HG03064 (cell line): ENCODE results near the gene KIAA1755.

Source experiments
- ATAC-seq: cut with Tn5 transposase; IDR thresholded peaks from one replicate; pipeline ENCODE4 v1.9.1; 2021; ENCODE audit warnings: low read depth; ENCODE audit not compliant: unreplicated experiment

Gene KIAA1755

DNA sequence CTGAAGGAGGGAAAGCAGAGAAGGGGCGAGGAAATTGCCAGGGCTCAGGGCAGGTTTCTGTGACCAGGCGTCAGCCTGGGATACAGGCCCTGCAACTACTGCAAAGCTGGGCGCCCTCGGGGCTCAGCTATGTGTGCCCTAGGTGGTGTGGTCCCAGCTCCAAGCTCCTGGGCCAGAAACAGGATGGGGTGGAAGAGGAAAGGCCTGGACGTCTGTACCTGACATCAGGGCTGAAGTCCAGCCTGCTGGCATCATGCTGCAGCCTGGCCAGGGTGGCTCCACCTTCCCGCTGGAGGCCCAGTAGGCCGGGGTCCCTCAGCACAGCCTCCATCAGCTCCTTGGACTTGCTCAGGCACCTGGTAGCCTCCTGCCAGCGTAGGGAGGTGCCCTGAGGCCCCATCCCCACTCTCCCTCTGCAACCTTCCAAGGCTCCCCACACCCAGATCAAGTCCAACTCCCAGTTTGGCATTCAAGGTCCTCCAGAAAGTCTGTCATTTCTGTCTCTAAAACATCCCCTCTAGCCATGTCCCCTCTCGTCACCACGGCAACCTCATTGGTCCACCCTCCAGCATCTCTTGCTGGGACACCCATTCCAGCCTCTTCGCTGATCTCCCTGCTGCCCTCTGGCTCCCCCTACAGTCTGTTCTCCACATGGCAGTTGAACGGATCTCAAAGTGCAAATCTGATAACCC is 38.2 kb downstream of the KIAA1755 start:
- ATAC-seq, result no peak

DNA sequence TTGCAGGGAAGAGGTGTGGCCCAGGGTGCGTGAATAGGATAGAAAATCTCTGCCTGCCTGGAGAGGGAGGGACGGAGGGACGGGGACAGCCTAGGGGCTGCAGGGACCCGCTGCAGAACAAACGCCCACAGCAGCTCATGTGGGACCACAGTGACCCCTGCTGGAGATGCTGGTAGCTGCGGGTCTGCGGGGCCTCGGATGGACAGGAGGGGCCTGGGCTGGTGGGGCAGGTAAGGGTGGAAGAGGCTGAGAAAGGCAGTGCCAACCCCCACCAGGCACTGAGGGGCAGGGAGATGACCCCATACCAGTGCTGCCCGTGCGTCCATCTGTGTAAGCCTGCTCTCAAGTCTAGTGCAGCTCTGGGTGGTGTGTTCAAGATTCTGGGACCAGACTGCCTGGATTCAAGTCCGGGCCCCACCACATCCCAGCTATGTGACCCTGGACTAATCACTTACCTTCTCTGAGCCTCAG is 39.4 kb downstream of the KIAA1755 start:
- ATAC-seq, result no peak

DNA sequence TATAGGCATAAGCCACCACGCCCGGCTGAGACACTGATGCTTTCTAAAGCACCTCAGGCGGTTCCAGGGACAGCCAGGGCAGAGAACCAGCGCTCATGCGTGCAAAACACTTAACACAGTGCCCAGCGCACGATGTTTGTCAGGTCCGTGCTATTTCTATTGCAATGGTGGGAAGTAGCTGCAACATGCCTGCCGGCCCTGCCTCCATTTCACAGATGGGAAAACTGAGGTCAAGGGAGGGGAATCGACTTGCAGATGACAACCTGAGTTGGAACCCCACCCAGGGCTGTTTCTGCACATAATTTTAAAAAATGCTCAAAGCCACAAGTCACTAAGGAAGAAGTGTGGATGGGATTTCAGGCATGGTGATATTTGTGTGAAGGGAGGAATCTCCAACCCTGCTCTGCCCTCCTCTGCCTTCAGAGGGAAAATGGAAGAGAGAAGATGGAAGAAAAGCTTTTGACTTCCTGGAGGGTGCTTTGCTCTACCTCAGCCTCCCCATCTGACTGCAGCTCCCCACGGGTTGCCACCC is 39.9 kb downstream of the KIAA1755 start:
- ATAC-seq, result no peak

DNA sequence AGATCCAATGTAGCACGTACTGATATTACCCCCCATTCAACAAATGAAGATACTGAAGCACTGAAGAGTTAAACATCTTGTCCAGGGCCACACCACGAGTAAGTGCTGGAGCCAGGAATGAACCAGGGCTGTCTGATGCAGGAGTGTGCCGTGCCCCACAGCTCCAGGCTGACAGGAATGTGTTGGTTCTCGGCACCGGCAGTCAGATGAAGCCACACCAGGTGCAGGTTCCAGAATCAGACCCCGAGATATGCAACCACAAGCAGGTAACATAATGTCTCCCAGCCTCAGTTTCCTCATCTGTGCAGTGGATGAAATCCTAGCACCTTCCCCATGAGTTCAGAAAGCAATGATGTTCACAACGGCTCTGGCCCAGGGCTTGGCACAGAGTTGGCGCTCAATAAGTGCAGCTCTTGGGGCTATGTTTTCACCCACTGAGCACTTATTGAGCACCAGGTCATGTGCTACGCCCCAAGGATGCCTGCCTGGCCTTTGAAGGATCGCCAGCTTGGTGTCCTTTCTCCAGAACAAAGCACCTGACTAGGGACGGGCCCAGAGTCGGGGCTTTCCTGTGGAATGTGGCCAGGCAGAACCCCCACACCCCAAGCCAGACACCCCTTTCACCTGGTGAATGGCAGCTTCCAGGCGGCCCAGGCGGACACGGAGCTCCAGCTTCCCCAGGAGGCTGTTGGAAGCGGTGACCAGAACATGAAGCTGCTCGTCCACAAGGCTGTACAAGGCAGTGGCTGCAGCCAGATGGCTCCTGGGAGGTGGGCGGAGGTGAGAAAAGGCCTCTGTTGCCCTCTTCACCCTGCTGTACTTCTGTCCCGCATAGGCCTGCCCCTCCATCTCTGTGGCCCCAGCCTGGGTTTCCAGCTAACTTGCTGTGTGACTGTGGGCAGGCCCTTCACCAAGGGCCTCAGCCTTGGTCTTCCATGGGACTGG is 41.3 kb downstream of the KIAA1755 start:
- no peak for ATAC-seq

DNA sequence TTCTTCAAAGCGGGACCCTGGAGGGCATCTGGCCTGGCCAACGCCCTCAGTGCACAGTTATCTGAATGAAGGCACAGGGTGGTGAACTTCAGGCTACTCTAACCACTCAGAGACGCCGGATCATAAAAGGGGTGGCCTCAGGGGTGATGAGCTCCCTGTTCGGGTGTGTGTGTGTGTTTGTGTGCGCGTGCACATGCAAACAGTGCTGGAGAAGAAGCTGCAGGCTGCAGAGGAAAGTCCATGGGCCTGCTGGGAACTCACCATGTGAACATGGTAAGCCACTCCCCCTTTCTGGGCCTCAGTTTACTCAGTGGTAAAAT is 42.0 kb downstream of the KIAA1755 start:
- no peak for ATAC-seq

DNA sequence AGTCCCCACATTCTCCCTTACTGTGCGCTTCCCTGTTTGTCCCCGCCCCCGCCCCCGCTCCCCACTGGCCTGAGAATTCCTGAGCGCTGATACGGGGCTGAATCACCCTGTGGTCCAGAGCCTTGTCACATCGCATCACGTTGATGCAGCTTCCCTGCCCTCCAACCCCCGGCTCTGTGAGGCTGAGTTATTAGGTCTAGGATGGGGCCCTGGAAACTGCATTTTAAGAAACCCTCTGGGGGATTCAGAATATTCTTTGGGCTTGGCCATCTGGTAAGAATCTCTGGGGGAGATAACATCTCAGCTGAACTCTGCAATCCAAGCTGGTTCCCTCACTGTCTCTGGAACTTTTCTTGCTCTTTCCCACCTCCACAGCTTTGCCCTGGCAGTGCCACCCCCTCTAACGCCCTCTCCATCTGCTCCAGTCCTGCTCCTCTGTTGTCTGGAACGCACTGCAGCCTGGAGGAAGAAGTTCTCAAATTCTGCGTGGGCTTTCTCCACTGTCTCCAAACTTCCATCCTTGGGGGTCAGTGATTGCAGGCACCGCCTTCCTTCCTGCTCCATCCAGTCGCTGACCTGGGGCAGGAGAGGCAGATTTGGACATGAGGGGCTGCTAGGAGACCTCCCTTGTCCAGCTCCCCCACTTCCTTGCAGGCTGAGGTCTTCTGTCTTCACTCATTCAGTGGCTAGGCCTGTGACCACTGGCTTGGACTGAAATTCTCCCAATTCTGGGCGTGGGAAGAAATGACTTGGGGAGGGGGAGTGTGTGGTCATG is 42.6 kb downstream of the KIAA1755 start:
- no peak for ATAC-seq

DNA sequence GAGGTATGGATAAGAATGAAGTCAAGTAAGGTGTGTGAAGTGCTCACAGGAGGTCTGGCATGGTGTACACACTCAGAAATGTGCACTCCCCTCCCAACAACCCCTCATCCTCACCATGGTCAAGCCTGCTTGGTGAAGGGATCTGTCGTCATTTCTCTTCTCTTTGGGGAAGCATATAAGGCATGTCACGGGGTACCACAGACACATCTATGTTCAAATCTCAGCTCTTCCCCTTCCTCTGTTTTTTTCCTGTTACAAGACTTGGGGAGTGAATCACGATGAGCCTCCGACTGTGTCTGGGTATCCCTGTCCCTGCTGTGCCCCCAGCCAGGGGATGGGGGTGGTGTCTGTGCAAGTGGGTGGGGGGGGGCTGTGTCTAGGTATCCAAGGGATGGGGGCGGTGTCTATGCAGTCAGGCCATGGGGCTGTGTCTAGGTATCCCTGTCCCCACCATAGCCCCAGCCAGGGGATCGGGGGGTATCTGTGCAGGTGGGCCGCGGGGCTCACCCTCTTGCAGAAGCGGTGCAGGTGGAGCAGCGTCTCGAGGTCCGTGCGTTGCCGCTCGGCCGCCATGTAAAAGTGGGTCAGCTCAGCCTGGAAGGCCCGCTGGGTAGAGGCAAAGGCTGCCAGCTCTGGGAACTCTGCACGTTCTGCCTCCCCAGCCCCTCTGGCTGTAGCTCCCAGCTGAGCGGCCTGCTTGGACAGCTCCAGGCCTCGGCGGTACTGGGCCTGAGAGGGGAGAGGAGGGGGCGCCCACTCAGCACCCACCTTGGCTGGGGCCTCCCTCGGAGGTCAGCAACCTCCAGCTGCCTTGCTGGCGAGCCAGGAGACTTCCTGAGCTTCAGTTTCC is 43.6 kb downstream of the KIAA1755 start:
- ATAC-seq, result no peak

DNA sequence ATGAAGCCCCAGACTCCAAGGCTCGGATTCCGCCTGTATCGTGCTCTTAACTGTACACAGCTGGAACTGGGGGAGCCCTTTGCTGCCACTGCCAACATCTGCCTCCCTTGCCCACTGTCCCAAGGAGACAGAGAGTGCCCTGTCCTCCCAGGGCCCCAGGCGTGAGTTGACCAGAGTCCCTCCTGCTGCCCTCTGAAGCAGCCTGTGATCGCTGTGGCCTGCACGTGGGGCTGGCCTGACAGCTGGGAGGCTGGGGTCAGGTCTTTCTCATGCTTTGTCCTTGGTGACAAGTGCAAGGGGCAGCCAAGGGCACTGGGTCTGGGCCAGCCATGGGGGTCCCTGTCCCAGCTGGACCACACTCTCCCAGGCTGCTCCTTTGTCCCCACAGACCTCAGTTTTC is 44.3 kb downstream of the KIAA1755 start:
- ATAC-seq, result no peak

DNA sequence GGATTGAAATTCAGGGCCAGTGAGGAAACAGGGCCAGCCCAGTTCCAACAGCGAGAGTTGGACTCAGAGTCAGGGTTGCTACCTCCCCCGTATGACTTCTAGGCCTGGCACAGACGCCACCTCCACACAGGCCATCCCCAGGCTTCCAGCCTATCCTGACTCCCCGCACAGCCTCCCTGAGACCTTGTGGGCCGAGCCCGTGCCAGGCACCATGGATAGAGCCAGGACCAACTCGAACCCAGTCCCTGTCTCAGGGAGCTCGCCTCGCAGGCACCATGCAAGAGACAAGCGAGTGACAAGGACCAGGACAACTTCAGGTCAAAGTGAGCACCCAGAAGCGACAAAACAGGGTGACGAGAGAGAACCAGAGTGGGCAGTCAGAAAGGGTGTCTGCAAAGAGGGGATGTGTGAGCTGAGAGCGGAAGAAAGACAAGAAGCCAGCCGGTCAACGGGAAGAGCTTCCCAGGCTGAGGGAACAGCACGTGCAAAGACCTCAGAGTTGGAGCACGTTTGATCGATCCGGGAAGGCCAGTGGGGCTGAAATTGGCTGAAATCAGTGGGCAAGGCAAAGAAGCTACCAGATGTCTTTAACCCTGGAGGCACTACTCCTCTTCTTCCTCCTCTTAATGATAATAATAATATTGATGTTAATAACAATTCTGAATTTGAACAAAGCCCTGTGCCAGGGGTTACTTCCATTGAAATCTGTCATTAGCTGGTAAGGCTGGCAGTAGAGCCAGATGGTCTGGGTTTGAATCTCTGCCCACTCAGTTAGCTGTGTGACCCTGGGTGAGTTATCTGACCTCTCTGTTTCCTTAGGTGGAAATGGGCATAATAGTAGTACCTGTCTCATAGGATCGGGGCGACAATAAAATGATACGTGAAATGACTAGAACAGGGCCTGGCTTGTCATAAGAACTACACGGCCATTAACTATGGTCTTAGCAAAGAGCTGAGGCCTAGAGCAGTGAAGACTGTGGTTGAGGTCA is 45.0 kb downstream of the KIAA1755 start:
- no peak for ATAC-seq

DNA sequence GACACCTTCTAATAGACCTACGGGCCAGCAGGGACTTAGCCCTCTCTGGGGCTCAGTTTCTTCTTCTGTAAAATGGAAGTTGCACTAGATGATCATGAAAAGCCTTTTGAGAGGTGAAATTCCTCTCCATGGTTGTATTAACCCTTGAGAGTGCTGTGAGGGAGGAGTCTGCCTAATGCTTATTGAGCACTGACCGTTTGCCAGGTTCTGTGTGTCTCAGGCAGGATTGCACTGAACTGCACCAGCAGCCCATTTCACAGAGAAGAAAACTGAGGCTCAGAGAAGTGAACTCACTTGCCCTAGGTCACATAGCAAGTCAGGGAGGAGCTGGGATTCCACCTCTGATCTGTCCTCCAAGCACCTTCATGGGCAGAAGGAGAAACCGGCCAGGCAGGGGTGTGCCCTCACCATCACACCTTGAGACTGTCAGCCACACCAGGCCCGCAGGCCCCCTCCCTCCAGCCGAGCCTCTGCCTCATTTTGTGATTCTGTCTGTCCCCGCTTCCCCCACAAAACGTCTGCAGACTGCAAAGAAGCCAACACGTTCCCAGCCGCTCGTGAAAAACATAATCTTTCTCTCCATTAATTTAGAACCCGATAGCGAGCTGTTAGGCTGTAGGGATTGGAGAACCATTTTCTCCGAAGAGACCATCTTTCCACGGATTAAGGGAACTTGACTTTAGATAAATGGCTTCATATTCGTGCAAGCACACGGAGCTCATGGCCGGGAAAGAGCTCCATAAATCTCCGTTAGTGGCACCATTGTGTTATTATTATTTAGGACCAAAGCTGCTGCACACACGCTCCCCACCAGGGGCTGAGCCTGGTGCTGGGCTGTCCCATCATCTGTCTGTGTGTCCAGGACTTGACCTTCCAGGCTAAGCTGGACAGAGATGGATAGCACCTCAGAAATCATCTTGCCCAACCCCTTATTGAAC is 46.0 kb downstream of the KIAA1755 start:
- ATAC-seq, result no peak

DNA sequence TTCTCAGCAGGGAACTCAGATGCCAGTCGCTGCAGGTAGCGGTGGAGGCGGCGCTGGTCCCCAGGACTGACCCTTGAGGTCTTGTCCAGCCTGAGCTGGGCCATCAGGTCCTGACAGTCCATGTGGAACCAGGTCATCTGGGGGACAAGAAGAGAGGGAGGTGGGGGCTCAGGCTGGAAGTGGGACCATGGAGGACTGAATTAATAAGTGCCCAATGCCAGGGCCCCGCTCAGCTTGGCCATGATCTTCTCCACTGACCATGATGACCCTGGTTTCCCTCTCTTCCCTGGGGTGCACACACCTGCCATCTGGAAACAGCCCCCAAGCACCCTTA is 47.0 kb downstream of the KIAA1755 start:
- ATAC-seq, result no peak

DNA sequence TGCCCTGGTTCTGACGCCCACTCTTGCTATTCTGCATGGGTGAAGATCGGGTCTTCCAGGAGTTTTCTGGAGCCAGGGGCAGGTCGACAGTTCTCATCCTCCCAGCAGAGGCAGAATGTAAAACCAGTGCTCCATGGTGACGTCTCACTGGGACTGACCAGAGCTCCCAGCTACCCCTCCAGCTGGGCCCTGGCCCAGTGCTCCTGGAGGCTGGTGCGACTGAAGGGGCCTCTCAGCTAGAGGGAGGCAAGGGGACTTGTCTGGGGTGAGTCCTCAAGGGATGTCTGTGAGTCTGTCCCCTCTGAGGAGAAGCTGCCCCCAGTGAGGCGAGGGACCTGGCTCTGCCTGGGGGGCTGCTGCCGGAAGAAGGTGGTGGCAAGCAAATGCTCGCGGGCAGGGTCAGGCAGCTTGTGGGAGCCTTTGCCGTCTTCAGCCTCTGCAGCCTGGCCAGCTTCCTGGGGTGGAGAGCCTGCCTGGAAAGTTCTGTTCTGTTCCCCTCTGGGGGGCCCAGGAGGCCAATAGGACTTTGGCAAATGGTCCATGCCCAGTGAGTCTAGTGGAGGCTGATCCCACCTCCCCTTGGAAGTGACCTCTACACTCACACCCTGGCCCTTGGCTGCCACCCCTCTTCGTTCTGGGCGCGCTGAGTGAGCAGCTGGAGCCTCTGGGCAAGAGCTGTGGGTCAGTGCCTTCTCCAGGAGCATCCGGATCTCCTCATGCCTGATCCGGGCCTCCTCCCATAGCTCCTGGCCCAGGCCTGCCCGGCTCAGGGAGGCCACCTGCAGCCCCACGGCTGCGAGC is 47.5 kb downstream of the KIAA1755 start:
- no peak for ATAC-seq

DNA sequence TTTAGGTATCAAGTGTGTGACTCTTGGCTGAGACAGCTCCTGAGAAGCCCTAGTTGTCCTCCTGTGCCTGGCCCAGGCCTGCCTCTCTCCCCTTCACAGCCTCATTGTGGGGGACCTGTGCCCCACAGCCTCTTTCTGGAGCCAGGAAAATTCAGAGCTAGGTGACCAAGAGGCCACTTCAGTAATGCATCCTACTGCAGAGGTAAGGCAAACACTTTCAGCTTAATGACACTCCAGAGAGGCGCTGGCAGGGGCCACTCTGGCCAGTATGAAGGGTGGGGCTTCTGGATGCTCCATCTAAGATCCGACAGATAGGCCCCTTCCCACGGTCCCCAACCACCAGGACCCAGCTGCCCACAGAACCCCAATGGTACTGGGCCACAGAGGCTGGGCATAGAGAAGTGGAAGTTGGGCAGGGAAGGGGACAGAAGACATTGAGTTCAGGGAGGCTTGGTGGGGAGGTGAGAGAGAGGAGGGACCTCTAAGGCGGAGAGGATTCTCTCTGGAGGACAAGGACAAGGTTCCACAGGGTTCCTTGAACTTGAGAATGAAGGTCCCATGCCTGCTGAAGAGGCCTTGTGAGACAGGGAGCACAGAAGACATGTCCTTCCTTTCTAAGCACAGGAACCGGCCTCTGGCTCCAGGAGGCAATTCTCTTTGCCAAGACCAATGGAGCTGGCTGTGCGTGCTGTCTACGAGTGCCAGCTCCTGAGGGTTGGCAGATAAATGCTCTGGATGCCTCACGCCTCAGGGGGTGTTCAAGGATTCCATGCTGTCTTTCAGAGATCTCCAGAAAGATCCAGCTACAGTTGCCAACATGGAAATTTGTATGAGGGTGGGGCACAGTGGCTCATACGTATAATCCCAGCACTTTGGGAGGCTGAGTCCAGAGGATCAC is 49.1 kb downstream of the KIAA1755 start:
- ATAC-seq, result no peak

DNA sequence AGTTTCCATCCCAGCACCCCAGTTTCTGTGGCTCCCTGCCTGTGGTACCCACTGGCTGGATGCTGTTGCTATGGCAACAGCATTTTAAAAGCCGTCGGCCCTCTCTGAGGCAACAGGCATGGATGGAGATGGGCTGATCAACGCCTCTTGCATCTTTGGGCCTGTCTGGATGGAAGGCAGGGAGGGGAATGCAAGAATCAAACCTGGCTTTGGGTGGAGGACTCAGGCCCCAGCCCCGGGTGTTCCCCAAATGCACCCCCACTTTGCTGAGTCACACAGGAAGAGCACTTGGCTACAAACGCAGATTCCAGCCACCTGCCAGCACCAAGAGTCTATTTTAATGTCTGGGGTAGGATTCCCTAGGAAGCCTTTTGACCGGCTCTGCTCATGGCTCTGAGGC is 49.8 kb downstream of the KIAA1755 start:
- ATAC-seq, result no peak

DNA sequence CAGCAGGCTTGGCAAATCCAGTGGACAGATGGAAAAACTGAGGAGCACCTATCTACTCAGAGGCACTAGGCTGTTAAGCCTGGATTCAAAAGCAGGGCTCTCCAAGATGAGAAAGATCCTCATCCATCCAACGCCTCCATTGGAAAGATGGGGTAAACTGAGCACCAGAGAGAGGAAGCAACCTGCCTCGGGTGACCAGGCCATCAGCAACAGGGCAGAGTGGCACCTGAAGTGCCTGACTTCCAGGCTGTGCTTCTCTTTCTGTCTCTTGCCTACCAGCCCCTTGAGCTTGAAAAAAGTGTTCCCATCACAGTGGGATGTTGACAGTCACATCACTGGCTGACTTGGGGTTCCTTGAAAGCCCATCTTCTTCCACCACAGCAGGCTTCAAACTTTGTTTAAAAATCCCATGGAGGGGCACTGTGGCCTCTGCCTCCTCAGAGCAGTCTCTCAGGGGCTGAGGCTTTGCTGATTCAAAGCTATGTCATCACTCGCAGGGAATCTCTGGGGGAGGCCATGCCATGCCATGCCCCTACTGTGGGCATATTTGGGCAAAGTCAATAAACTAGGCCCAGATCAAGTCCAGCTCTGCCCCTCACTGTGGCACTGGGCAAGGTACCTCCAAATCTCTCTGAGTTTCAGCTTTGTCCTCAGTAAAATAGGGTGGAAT is 50.7 kb downstream of the KIAA1755 start:
- no peak for ATAC-seq
